22Rv1 (cell line): ENCODE measurements around the gene TMX3.

Experiments used
- H3K27ac ChIP-seq: fragments of 450-650 bp; 2 replicates; pipeline ENCODE4 v1.5.1; 2017
- ZFX ChIP-seq: fragments of 450-650 bp; IDR thresholded peaks from 2 replicates; pipeline ENCODE4 v1.6.1; 2017; ENCODE audit warnings: antibody characterized with exemption, borderline replicate concordance
- TF ChIP-seq, protein P1 (sequence below): fragments of 450-650 bp; IDR thresholded peaks from 2 replicates; pipeline ENCODE4 v1.5.1; 2017; ENCODE audit warnings: mild to moderate bottlenecking

Gene TMX3

DNA sequence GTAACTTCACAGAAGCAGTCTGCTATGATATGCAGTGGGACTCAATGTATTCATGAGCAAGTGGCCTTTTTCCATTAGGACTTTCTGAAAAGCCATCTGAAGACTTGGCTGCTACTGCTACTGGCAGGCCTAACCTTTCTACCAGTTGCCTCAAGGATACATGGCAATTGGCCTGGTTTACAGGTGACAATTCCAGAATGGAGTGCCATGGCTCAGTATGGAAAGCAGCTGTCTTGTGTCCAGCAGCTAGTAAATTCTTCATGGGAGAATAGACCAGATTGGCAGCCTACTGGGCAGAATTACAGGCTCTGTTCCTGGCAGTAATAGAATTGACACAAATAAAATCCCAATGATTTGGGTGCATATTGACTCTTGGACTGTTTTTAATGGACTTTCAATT lies 12.6 kb upstream of the TMX3 start:
- H3K27ac ChIP-seq = no peak overlapping the region
- TF ChIP-seq, protein P1, sequence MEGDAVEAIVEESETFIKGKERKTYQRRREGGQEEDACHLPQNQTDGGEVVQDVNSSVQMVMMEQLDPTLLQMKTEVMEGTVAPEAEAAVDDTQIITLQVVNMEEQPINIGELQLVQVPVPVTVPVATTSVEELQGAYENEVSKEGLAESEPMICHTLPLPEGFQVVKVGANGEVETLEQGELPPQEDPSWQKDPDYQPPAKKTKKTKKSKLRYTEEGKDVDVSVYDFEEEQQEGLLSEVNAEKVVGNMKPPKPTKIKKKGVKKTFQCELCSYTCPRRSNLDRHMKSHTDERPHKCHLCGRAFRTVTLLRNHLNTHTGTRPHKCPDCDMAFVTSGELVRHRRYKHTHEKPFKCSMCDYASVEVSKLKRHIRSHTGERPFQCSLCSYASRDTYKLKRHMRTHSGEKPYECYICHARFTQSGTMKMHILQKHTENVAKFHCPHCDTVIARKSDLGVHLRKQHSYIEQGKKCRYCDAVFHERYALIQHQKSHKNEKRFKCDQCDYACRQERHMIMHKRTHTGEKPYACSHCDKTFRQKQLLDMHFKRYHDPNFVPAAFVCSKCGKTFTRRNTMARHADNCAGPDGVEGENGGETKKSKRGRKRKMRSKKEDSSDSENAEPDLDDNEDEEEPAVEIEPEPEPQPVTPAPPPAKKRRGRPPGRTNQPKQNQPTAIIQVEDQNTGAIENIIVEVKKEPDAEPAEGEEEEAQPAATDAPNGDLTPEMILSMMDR = no peak
- no peak for TF ChIP-seq ZFX

DNA sequence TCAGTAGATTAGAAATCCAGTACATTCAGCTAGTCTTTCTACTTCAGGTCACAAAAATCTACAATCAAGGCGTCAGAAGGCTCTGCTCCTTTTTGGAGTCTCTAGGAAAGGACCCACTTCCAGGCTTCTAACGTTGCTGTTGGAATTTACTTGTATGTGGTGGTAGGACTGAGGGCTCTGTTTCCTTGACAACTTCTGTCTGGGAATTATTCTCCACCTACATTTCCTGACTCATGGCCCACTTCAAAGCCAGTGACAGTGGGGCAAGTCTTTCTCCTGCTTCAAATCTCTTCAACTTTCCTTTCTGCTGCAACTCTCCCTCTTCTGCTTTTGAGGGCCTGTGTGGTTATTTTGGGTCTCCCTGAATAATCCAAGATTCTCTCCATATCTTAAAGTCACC lies 10.4 kb upstream of the TMX3 start:
- no peak overlapping the region for H3K27ac ChIP-seq
- TF ChIP-seq, protein P1 = no peak
- TF ChIP-seq ZFX = no peak

DNA sequence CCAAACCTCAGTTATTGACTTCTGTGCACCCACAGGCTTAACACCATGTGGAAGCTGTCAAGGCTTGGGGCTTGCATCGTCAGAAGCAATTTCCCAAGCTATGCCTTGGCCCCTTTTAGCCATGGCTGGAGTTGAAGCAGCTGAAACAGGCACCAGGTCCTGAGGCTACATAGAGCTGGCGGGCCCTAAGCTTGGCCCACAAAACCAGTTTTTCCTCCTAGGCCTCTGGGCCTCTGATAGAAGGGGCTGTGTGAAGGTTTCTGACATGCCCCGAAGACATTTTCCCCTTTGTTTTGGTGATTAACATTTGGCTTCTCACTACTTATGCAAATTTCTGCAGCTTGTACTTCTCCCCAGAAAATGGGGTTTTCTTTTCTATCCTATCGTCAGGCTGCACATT lies 9.1 kb upstream of the TMX3 start:
- TF ChIP-seq, protein P1 = no peak
- no peak for TF ChIP-seq ZFX
- no peak overlapping the region for H3K27ac ChIP-seq

DNA sequence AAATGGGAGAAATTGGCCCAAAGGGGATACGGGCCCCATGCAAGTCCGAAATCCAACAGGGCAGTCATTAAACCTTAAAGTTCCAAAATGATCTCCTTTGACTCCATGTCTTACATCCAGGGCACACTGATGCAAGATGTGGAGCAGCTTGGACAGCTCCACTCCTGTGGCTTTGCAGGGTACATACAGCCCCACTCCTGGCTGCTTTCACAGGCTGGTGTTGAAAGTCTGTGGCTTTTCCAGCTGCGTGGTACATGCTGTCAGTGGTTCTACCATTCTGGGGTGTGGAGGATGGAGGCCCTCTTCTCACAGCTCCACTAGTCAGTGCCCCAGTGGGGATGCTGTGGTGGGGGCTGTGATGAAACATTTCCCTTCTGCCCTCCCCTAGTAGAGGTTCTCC lies 8.6 kb upstream of the TMX3 start:
- no peak for TF ChIP-seq ZFX
- TF ChIP-seq, protein P1 = no peak
- no peak overlapping the region for H3K27ac ChIP-seq

DNA sequence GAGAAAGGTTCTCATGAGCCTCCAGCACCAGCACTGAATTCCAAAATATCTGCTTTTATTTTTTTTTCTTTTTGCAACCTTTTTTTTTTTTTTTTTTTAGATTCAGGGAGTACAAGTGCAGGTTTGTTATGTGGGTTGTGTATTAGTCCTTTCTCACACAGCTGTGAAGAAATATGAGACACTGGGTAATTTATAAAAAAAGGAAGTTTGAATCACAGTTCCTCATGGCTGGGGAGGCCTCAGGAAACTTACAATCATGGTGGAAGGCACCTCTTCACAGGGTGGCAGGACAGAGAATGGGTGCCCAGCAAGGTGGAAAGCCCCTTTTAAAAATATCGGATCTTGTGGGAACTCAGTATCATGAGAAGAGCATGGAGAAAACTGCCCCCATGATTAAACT lies 7.9 kb upstream of the TMX3 start:
- TF ChIP-seq ZFX = no peak
- TF ChIP-seq, protein P1 = no peak
- H3K27ac ChIP-seq = no peak overlapping the region

DNA sequence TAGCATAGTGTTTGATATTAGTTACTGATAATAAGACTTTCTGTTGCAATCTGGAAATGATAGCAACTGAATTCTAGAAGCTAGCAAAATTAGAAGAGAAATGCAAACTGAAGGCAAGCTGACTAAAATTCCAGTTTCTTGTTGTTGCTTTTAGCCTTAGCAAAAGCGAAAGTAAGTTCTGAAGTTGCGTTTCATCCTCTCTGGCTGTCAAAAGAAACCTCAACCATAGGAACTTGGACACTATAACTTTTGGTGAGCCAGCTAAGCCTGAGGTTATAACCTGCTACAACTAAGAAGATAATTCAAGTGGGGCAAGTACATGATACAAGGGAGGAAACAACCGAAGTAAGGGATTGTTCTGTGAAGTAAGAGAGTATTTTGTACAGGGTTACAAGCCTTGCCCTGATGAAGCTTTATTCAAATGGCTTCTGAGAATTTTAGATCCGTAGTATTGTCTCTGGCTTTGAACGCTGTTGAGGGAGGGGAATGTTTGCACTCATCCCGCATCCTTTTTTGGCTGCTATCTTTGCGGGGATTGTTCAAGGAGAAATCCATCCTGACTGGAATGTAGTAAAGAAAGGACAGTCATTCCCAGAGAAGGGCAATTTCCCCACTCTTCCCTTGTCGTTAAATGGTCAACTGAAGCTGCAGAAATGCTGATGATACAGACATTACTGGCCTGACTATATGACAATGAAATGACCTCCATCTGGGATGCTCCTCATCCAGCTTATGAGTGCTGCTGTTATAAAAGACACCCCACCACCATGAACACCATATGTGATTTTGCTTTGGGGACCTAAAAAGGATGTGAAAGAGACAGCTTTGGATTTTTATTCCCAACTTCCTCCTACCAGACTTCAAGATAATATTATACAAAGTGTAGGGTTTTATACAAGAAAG lies 7.0 kb upstream of the TMX3 start:
- no peak overlapping the region for H3K27ac ChIP-seq
- TF ChIP-seq ZFX = no peak
- TF ChIP-seq, protein P1 = no peak

DNA sequence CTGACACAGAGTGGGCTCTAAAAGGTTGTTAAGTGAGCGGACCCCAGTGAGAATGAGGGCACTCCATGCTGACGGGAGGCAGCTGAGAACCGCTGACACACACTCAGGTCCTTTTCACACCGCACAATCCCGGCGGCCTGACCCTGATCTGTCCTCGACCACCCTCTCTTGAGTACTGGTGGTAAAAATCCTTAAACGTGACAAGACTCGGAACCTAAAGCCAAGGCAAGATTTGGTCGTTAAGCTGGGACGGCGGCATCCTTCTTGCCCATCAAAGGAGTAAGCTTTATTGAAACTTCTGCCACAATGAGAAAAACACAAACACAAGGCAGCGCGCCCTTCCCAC lies 569 bp downstream of the TMX3 start:
- H3K27ac ChIP-seq = peak overlapping the region; percentile 72
- no peak for TF ChIP-seq ZFX
- TF ChIP-seq, protein P1 = no peak
